GM21367 (cell line): ENCODE measurements around the gene UQCRQ.

Source experiments
- ATAC-seq: cut with Tn5 transposase; IDR thresholded peaks from one replicate; pipeline ENCODE4 v1.9.1; 2021; ENCODE audit not compliant: unreplicated experiment

The UQCRQ gene

DNA sequence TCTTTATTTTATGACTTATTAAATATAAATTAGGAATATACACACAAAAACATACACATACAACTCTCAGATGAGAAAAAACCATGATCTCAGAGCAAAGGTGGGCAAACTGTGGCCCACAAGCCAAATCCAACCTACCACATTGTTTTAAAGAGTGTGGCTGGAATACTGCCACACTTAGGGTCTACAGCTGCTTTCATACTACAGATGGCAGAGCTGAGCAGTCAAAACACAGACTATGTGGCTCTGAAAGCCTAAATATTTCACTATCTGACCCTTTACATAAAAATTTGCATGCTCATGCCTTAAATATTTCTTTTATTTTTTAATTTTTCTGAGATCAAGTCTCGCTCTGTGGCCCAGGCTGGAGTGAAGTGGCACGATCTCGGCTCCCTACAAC lies 35.3 kb downstream of the UQCRQ start:
- no peak for ATAC-seq

DNA sequence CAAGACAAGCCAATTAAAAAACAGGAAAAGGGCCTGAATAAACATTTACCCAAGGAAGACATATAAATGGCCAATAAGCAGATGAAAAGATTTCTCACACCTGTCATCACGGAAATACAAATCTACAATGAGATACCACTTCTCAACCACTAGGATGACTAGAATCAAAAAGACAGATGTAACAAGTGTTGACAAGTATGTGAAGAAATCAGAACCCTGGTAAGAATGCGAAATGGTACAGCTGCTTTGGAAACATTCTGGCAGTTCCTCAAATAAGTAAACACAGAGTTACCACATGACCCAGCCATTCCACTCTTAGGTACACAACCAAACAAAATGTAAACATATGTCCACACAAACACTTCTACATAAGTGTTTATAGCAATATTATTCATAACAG lies 39.5 kb downstream of the UQCRQ start:
- ATAC-seq = no peak

DNA sequence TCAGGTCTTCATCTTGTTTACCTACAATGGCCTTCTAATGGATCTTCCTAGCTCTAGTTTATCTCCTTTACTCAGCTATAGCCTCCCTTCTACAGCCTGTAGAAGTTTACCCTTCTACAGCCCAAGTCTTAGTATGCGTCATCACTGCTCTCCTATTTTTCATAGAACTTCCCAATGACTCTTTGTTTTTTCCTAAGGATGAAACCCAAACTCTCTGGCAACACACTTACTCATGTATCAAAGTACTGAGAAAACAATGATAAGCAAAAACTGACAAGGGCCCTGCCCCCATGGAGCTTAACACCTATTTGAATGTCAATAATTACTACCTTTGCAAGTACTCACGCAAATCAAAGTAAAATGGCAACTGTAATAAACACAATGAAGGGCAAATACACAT lies 40.7 kb downstream of the UQCRQ start:
- no peak for ATAC-seq

DNA sequence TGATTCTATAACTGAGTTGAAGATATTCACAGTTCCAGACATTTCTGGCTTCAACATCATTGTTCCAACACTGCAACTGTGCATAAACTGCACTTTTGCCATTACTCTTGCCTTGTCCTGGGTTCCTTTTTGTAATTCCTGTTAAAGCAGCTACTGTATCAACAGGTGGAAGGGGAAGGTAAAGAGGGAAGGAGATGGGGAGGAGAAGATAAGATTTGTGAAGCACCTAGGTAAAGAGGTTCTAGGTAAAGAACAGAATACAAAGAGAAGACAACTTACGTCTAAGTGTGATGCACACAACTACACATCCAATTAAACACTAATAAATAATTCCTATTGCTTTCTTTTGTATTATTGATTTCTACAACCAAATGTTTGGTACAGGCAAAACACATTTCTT lies 43.3 kb downstream of the UQCRQ start:
- no peak for ATAC-seq

DNA sequence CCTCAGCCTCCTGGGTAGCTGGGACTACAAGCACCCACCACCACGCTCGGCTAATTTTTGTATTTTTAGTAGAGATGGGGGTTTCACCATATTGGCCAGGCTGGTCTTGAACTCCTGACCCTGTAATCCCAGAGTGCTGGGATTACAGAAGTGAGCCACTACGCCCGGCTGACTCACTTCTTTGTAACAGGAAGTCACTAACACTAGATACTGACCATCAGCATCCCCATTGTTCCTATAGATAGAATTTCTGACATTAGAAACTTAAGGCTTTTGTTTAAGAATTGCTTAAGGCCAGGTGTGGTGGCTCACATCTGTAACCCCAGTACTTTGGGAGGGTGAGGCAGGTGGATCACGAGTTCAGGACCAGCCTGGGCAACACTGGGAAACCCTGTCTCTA lies 49.2 kb downstream of the UQCRQ start:
- ATAC-seq = no peak

DNA sequence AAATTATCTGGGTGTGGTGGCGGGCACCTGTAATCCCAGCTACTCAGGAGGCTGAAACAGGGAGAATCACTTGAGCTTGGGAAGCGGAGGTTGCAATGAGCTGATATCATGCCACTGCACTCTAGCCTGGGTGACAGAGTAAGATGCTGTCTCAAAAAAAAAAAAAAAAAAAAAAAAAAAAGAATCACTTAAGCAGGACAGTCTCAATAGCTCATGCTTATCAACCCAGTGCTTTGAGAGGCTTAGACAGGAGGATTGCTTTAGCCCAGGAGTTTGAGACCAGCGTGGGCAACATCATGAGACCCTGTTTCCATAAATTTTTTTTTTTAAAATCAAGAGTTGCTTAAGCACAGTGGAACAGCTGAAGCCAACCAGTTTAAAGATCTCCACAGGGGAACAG lies 49.6 kb downstream of the UQCRQ start:
- ATAC-seq = no peak
